AG04450 (cell line): ENCODE measurements around the gene CCDC38. TPM values are rescaled to one million over a fixed set of nuclear protein-coding genes. Genes with fewer than 3 reads are reported as not detected.
"Not testable (repeated sequence)": the region's sequence is repeated elsewhere in the genome, so short reads cannot be mapped to it uniquely, and the experiment has no call there.

Experiments
- CTCF ChIA-PET: fragments of 300-600, 350-600 bp; formaldehyde crosslinking; extraction: SDS; loops from one replicate; lab custom pipeline; 2022; ENCODE audit warnings: antibody characterized with exemption, inconsistent platforms; lab: Charles Lee
- POLR2A ChIA-PET: fragments of 350-600 bp; formaldehyde crosslinking; extraction: SDS; loops from one replicate; lab custom pipeline; 2021; ENCODE audit warnings: antibody characterized with exemption, inconsistent platforms; lab: Yijun Ruan, JAX
- DNase-seq: peaks from one replicate; pipeline ENCODE4 v3.0.0-alpha.2; 2011; ENCODE audit warnings: low read depth, low spot score
- H3K27ac ChIP-seq: one replicate; pipeline ENCODE4 v1.5.1; 2012; ENCODE audit warnings: low read depth, low read length, control low read depth
- H3K27me3 ChIP-seq: one replicate; pipeline ENCODE4 v1.6.0; 2012; ENCODE audit warnings: low read length; ENCODE audit not compliant: control insufficient read depth, insufficient read depth
- H3K4me3 ChIP-seq: 2 replicates; pipeline ENCODE4 v1.5.1; 2011; ENCODE audit warnings: mild to moderate bottlenecking, low read depth, low read length, control low read depth
- H3K9me3 ChIP-seq: 2 replicates; pipeline ENCODE4 v1.5.1; 2012; ENCODE audit warnings: low read length; ENCODE audit not compliant: control insufficient read depth, insufficient read depth
- CTCF ChIP-seq: IDR thresholded peaks from 2 replicates; pipeline ENCODE4 v1.5.1; 2011; ENCODE audit warnings: low read depth, low read length, control low read depth, inconsistent platforms
- polyA plus RNA-seq: library from polyadenylated mRNA; depleted of rRNA; stranded (reverse); fragments of >200 nt; gene quantifications from 2 replicates; pipeline ENCODE4 v1.2.3, GENCODE V29; 2011

CCDC38 gene
- polyA plus RNA-seq, 1 experiment: not detected

DNA sequence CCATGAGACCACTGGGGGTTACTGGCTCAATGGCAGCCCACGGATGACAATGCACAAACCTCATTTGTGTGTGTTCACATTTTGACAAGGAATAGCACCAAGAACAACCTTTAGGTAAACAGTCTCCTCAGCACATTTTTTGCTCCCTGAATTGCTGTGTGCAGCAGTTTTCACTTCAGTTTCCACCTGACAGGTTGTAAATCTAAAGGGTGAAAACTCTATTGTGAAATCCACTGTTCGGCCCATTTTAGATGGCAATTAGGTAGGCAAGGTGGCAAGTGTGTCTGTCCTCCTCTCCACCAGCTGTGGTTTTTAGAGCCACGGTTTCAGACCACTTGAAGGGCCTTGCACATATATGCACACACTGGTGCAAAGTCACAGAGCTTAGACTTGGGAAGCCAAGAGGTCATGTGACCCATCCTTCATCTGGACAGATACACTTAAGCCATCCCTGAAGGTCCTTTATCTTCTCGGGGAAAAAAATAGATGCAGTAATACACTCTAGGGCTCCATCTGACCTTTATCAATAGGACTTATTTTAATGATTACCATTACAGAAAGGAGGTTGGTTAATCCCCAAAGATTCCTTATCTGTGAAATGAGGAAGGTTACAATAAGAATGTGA is 30.5 kb upstream of the CCDC38 start:
- POLR2A ChIA-PET: no interaction called here
- no peak for TF ChIP-seq CTCF
- H3K9me3 ChIP-seq: peaks cover 3% of the 10 kb centered on the region; the same call in 1 of the 2 replicates
- no peak overlapping the region for H3K27ac ChIP-seq
- CTCF ChIA-PET: interaction anchor here (0.6 to 0.7 kb wide), 3 partner anchors 24 to 32 kb away, joined by 3 to 5 read pairs (median 3); no protein-coding TSS in a partner anchor
- peaks cover 3% of the 10 kb centered on the region for H3K27me3 ChIP-seq
- DNase-seq: no peak
- H3K4me3 ChIP-seq: no peak overlapping the region

DNA sequence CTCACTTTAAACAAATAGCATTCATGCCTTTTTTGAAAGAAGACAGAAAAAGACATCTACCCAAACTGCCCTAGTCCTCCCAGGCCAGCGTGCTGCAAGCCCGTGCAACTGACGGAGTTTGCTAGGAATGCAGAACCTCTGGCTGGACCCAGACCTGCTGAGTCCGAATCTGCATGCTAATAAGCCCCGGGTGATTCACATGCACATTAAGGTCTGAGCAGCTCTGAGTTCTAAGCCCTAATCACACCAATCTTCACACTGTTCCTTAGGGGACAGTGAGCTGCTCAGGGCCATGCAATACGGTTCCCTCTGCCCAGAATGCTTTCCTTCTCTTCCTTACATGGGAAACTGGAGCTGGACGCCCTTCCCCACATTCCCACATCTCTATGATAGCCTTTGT is 28.5 kb upstream of the CCDC38 start:
- no peak for TF ChIP-seq CTCF
- Histone ChIP-seq H3K27ac (no peak overlapping the region), H3K27me3 (no peaks in the 10 kb centered on the region), H3K4me3 (no peak overlapping the region), H3K9me3 (no peaks in the 10 kb centered on the region)
- no peak for DNase-seq
- CTCF ChIA-PET: interaction anchor here (0.6 kb wide), 1 partner anchor 12 kb away, joined by 3 read pairs; no protein-coding TSS in a partner anchor
- POLR2A ChIA-PET: no interaction called here

GRCh38 chr12:95969116-95969515 is 26.7 kb upstream of the CCDC38 start:
- POLR2A ChIA-PET, CTCF ChIA-PET, H3K27ac ChIP-seq, H3K9me3 ChIP-seq, H3K27me3 ChIP-seq, H3K4me3 ChIP-seq, DNase-seq: not testable (repeated sequence)

DNA sequence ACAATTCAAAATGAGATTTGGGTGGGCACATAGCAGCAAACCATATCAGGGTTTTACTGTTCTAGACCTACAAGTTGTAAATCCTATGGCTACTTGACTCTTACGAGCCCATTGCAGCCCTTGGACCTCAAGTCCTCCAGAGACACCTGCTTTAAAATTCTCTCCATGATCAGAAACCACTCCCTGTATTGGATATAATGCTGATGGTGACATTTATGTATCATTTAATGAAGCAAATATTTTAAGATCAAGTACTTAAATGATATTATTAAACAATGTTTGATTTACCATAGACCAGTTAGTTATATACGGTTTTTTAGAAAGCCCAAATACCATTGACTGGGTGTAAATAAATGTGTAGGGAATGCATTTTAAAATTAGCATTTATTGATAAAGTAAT is 24.9 kb upstream of the CCDC38 start:
- Histone ChIP-seq H3K4me3 (no peak overlapping the region), H3K27me3 (peaks cover 5% of the 10 kb centered on the region), H3K9me3 (no peaks in the 10 kb centered on the region), H3K27ac (no peak overlapping the region)
- TF ChIP-seq CTCF: no peak
- DNase-seq: no peak
- CTCF ChIA-PET: interaction anchor here (0.7 to 0.8 kb wide), 2 partner anchors 8 to 32 kb away, joined by 3 to 10 read pairs; no protein-coding TSS in a partner anchor
- POLR2A ChIA-PET: no interaction called here

GRCh38 chr12:95966287-95966870 is 24.0 kb upstream of the CCDC38 start:
- no peak for DNase-seq
- Histone ChIP-seq H3K9me3 (no peaks in the 10 kb centered on the region), H3K4me3 (no peak overlapping the region), H3K27ac (peak overlapping the region; percentile 31), H3K27me3 (peaks cover 5% of the 10 kb centered on the region)
- TF ChIP-seq CTCF: no peak
- POLR2A ChIA-PET: no interaction called here
- CTCF ChIA-PET: no interaction called here
